GM23248 (cell line): ENCODE results near the gene MUSK. TPM values are rescaled to one million over a fixed set of nuclear protein-coding genes. Genes with fewer than 3 reads are reported as not detected.

Experiments
- DNase-seq: peaks from one replicate; pipeline ENCODE4 v3.0.0-alpha.2; 2015
- H2AFZ ChIP-seq: fragments of 200-600 bp; sonication (generic); 2 replicates; pipeline ENCODE4 v1.6.1; 2016; ENCODE audit warnings: antibody characterized with exemption
- H3F3A ChIP-seq: fragments of 200-600 bp; sonication (generic); 2 replicates; pipeline ENCODE4 v1.6.1; 2016; ENCODE audit warnings: mild to moderate bottlenecking, antibody characterized with exemption, mixed run types; ENCODE audit not compliant: insufficient read depth
- H3K27ac ChIP-seq: fragments of 200-600 bp; sonication (generic); 2 replicates; pipeline ENCODE4 v1.5.1; 2016; ENCODE audit warnings: mild to moderate bottlenecking
- H3K27me3 ChIP-seq: fragments of 200-600 bp; sonication (generic); replicated peaks from 2 replicates; pipeline ENCODE4 v1.6.1; 2016; ENCODE audit warnings: mild to moderate bottlenecking; ENCODE audit not compliant: insufficient read depth
- H3K36me3 ChIP-seq: fragments of 200-600 bp; sonication (generic); 2 replicates; pipeline ENCODE4 v1.6.1; 2016; ENCODE audit warnings: low read depth, mild to moderate bottlenecking
- H3K4me1 ChIP-seq: fragments of 200-600 bp; sonication (generic); 2 replicates; pipeline ENCODE4 v1.6.1; 2016; ENCODE audit warnings: mild to moderate bottlenecking; ENCODE audit not compliant: insufficient read depth
- H3K4me2 ChIP-seq: fragments of 200-600 bp; sonication (generic); one replicate; pipeline ENCODE4 v1.6.1; 2016; ENCODE audit warnings: mild to moderate bottlenecking; ENCODE audit not compliant: unreplicated experiment
- H3K4me3 ChIP-seq: fragments of 200-600 bp; sonication (generic); 2 replicates; pipeline ENCODE4 v1.5.1; 2016; ENCODE audit warnings: mild to moderate bottlenecking
- H3K79me2 ChIP-seq: fragments of 200-600 bp; sonication (generic); 2 replicates; pipeline ENCODE4 v1.6.1; 2016; ENCODE audit warnings: mild to moderate bottlenecking; ENCODE audit not compliant: insufficient read depth
- H3K9ac ChIP-seq: fragments of 200-600 bp; sonication (generic); 2 replicates; pipeline ENCODE4 v1.6.1; 2016; ENCODE audit warnings: mild to moderate bottlenecking
- H3K9me2 ChIP-seq: fragments of 200-600 bp; sonication (generic); 2 replicates; pipeline ENCODE4 v1.6.1; 2016; ENCODE audit warnings: mixed run types, mild to moderate bottlenecking, moderate library complexity; ENCODE audit not compliant: insufficient read depth
- H3K9me3 ChIP-seq: fragments of 200-600 bp; sonication (generic); one replicate; pipeline ENCODE4 v1.6.1; 2017; ENCODE audit warnings: low read depth
- H4K20me1 ChIP-seq: fragments of 200-600 bp; sonication (generic); 2 replicates; pipeline ENCODE4 v1.6.0; 2016; ENCODE audit not compliant: insufficient read depth
- EZH2 ChIP-seq: fragments of 200-600 bp; sonication (generic); IDR thresholded peaks from 2 replicates; pipeline ENCODE4 v1.6.1; 2018; ENCODE audit warnings: antibody characterized with exemption, mild to moderate bottlenecking; ENCODE audit not compliant: insufficient read depth, poor library complexity, severe bottlenecking
- EZH2phosphoT487 ChIP-seq: fragments of 200-600 bp; sonication (generic); IDR thresholded peaks from 2 replicates; pipeline ENCODE4 v1.6.1; 2018; ENCODE audit warnings: antibody characterized with exemption, moderate library complexity, mild to moderate bottlenecking, low read depth; ENCODE audit not compliant: insufficient read depth
- WGBS, 2 experiments: methylation state at CpG; one replicate each; pipeline ENCODE4 v1.1.6; 2015 to 2017; ENCODE audit warnings: low lambda C conversion rate in 2 of 2, low coverage in 1 of 2; ENCODE audit errors: missing lambda C conversion rate in 2 of 2; 5-methylcytosine and 5-hydroxymethylcytosine counted together
- in situ Hi-C: fragments of 300-500 bp; cut with MboI; formaldehyde crosslinking; loops from 2 replicates; pipeline ENCODE4 v1.15.0; 2020
- polyA plus RNA-seq: library from polyadenylated mRNA; unstranded; fragments of >200 nt; fragmentation: Nextera tagmentation; extraction: Ambion mirVana; gene quantifications from 2 replicates; pipeline ENCODE4 v1.2.1, GENCODE V29; 2016
- total RNA-seq: library from RNA; depleted of rRNA; stranded (reverse); fragments of >200 nt; shearing (Covaris generic); gene quantifications from 2 replicates; pipeline ENCODE4 v1.2.3, GENCODE V29; 2014

Gene MUSK
- total and polyA plus RNA-seq, 2 experiments from 2014 or later, result not detected

- H3K4me2 ChIP-seq, result no peak overlapping the region
- no peaks in the 10 kb centered on the region for H3K27me3 ChIP-seq
- 84 to 89% methylated on average over 5 of the region's 5 CpGs for WGBS, 2 experiments
- no peak overlapping the region for H3K9ac ChIP-seq
- H3K27ac ChIP-seq, result no peak overlapping the region
- peaks cover 6% of the 10 kb centered on the region; the same call in 1 of the 2 replicates for H3K4me1 ChIP-seq
- no peaks in the 10 kb centered on the region for H3K9me3 ChIP-seq
- H3K79me2 ChIP-seq, result no peaks in the 10 kb centered on the region
- no peak overlapping the region for H3K4me3 ChIP-seq
- no peaks in the 10 kb centered on the region for H4K20me1 ChIP-seq
- H3K36me3 ChIP-seq, result no peaks in the 10 kb centered on the region
- DNase-seq, result no peak
- no peaks in the 10 kb centered on the region for H3F3A ChIP-seq
- in situ Hi-C loops, result no loop called here
- TF ChIP-seq EZH2 (no peak), EZH2phosphoT487 (no peak)
- no peak overlapping the region for H2AFZ ChIP-seq
- H3K9me2 ChIP-seq, result no peaks in the 10 kb centered on the region
These were observed 107.1 kb downstream of the MUSK start for GRCh38 chr9:110775724-110776123.

GRCh38 chr9:110776221-110776620, 107.6 kb downstream of the MUSK start:
- H4K20me1 ChIP-seq, result no peaks in the 10 kb centered on the region
- no peak overlapping the region for H2AFZ ChIP-seq
- H3K27ac ChIP-seq, result no peak overlapping the region
- H3K4me1 ChIP-seq, result peaks cover 6% of the 10 kb centered on the region; the same call in 1 of the 2 replicates
- H3K27me3 ChIP-seq, result no peaks in the 10 kb centered on the region
- 35 to 65% methylated on average over 1 of the region's 1 CpG for WGBS, 2 experiments
- no peaks in the 10 kb centered on the region for H3K36me3 ChIP-seq
- no peak overlapping the region for H3K9ac ChIP-seq
- no peak for DNase-seq
- H3K79me2 ChIP-seq, result no peaks in the 10 kb centered on the region
- TF ChIP-seq EZH2phosphoT487, result no peak
- TF ChIP-seq EZH2, result no peak
- no peaks in the 10 kb centered on the region for H3K9me3 ChIP-seq
- H3K9me2 ChIP-seq, result no peaks in the 10 kb centered on the region
- in situ Hi-C loops, result no loop called here
- H3K4me3 ChIP-seq, result no peak overlapping the region
- H3K4me2 ChIP-seq, result no peak overlapping the region
- no peaks in the 10 kb centered on the region for H3F3A ChIP-seq

GRCh38 chr9:110777196-110777875, 108.7 kb downstream of the MUSK start:
- H3K4me3 ChIP-seq, result no peak overlapping the region
- H3K79me2 ChIP-seq, result no peaks in the 10 kb centered on the region
- no peaks in the 10 kb centered on the region for H3K36me3 ChIP-seq
- TF ChIP-seq EZH2phosphoT487 (no peak), EZH2 (no peak)
- H3K9ac ChIP-seq, result no peak overlapping the region
- no peaks in the 10 kb centered on the region for H3K9me3 ChIP-seq
- H4K20me1 ChIP-seq, result no peaks in the 10 kb centered on the region
- H3K4me1 ChIP-seq, result peaks cover 6% of the 10 kb centered on the region; the same call in 1 of the 2 replicates
- H3K27ac ChIP-seq, result no peak overlapping the region
- 43 to 48% methylated on average over 5 of the region's 5 CpGs for WGBS, 2 experiments
- in situ Hi-C loops, result no loop called here
- no peaks in the 10 kb centered on the region for H3F3A ChIP-seq
- H3K27me3 ChIP-seq, result no peaks in the 10 kb centered on the region
- H3K4me2 ChIP-seq, result peak overlapping the region; percentile 6
- no peaks in the 10 kb centered on the region for H3K9me2 ChIP-seq
- peak overlapping the region; percentile 14; the same call in 1 of the 2 replicates for H2AFZ ChIP-seq
- no peak for DNase-seq

- Histone ChIP-seq H3K4me3 (no peak overlapping the region), H3K9ac (no peak overlapping the region), H3K4me2 (no peak overlapping the region), H3F3A (no peaks in the 10 kb centered on the region), H3K79me2 (no peaks in the 10 kb centered on the region), H3K36me3 (no peaks in the 10 kb centered on the region), H3K27ac (no peak overlapping the region), H3K9me3 (no peaks in the 10 kb centered on the region), H2AFZ (peak overlapping the region; percentile 14; the same call in 1 of the 2 replicates), H3K27me3 (no peaks in the 10 kb centered on the region), H3K9me2 (no peaks in the 10 kb centered on the region), H4K20me1 (no peaks in the 10 kb centered on the region), H3K4me1 (peaks cover 6% of the 10 kb centered on the region; the same call in 1 of the 2 replicates)
- TF ChIP-seq EZH2phosphoT487, result no peak
- TF ChIP-seq EZH2, result no peak
- in situ Hi-C loops, result no loop called here
- no peak for DNase-seq
These were observed 109.3 kb downstream of the MUSK start for GRCh38 chr9:110777876-110778215.
